Neuronal stem cell (in vitro differentiated cells): ENCODE measurements around the gene SLC28A3. TPM values are rescaled to one million over a fixed set of nuclear protein-coding genes. Genes with fewer than 3 reads are reported as not detected.
"Not testable (repeated sequence)": the region's sequence is repeated elsewhere in the genome, so short reads cannot be mapped to it uniquely, and the experiment has no call there.

Experiments used
- DNase-seq: peaks from one replicate; pipeline ENCODE4 v3.0.0-alpha.2; 2013; ENCODE audit warnings: low spot score
- H2AFZ ChIP-seq: one replicate; pipeline ENCODE4 v1.6.1; 2013; ENCODE audit warnings: mild to moderate bottlenecking, low read length, inconsistent platforms
- H2AK5ac ChIP-seq: 2 replicates; pipeline ENCODE4 v1.6.1; 2013; ENCODE audit warnings: low read depth, mild to moderate bottlenecking, inconsistent platforms, low read length, moderate library complexity, mixed read lengths
- H2BK120ac ChIP-seq: 2 replicates; pipeline ENCODE4 v1.6.1; 2013; ENCODE audit warnings: low read depth, mild to moderate bottlenecking, inconsistent platforms, low read length, moderate library complexity, mixed read lengths
- H2BK12ac ChIP-seq: one replicate; pipeline ENCODE4 v1.6.1; 2013; ENCODE audit warnings: low read length, inconsistent platforms
- H2BK15ac ChIP-seq: 2 replicates; pipeline ENCODE4 v1.6.1; 2013; ENCODE audit warnings: mild to moderate bottlenecking, low read length, inconsistent platforms, mixed read lengths
- H2BK5ac ChIP-seq: one replicate; pipeline ENCODE4 v1.6.1; 2013; ENCODE audit warnings: inconsistent platforms, mild to moderate bottlenecking, low read length, moderate library complexity
- H3K14ac ChIP-seq: one replicate; pipeline ENCODE4 v1.6.1; 2013; ENCODE audit warnings: low read length, inconsistent platforms
- H3K18ac ChIP-seq: 2 replicates; pipeline ENCODE4 v1.6.1; 2013; ENCODE audit warnings: low read length, inconsistent platforms
- H3K23ac ChIP-seq: 2 replicates; pipeline ENCODE4 v1.6.1; 2013; ENCODE audit warnings: low read depth, mild to moderate bottlenecking, mixed read lengths, low read length, inconsistent platforms; ENCODE audit not compliant: poor library complexity
- H3K27ac ChIP-seq: replicated peaks from 3 replicates; pipeline ENCODE4 v1.5.1; 2013; ENCODE audit warnings: low read length, inconsistent platforms
- H3K27me3 ChIP-seq, 3 experiments: 2 replicates each; pipeline ENCODE4 v1.6.1; 2013; ENCODE audit warnings: low read length in 3 of 3, mild to moderate bottlenecking in 2 of 3, inconsistent platforms in 1 of 3, low read depth in 1 of 3, mixed read lengths in 1 of 3, moderate library complexity in 1 of 3; ENCODE audit not compliant: control insufficient read depth in 3 of 3, insufficient read depth in 3 of 3
- H3K36me3 ChIP-seq, 2 donors: replicated peaks in 1 of 2; 2 replicates each; pipeline ENCODE4 v1.6.1; 2013; ENCODE audit warnings: low read length in 2 of 2; ENCODE audit not compliant: control insufficient read depth in 2 of 2, insufficient read depth in 2 of 2
- H3K4ac ChIP-seq: 2 replicates; pipeline ENCODE4 v1.6.1; 2013; ENCODE audit warnings: inconsistent platforms, mild to moderate bottlenecking, low read length, moderate library complexity
- H3K4me1 ChIP-seq, 2 donors: 1 replicate in 1 of 2; 2 replicates in 1 of 2; pipeline ENCODE4 v1.6.1; 2013; ENCODE audit warnings: low read length in 2 of 2, low read depth in 1 of 2; ENCODE audit not compliant: control insufficient read depth in 2 of 2, insufficient read depth in 1 of 2
- H3K4me2 ChIP-seq: one replicate; pipeline ENCODE4 v1.6.1; 2013; ENCODE audit warnings: mild to moderate bottlenecking, low read length, inconsistent platforms; ENCODE audit not compliant: insufficient read depth, poor library complexity, severe bottlenecking
- H3K4me3 ChIP-seq, 2 donors: 2 replicates each; pipeline ENCODE4 v1.5.1; 2013; ENCODE audit warnings: low read length in 2 of 2, mild to moderate bottlenecking in 2 of 2, inconsistent platforms in 1 of 2, moderate library complexity in 1 of 2
- H3K79me1 ChIP-seq: one replicate; pipeline ENCODE4 v1.6.1; 2013; ENCODE audit warnings: low read depth, mild to moderate bottlenecking, inconsistent platforms, low read length, moderate library complexity
- H3K9ac ChIP-seq: one replicate; pipeline ENCODE4 v1.6.1; 2013; ENCODE audit warnings: mild to moderate bottlenecking, low read depth, low read length, inconsistent platforms; ENCODE audit not compliant: poor library complexity
- H3K9me3 ChIP-seq, 2 donors: replicated peaks in 1 of 2; 2 replicates each; pipeline versions ENCODE3 to v1.6.1; 2013; ENCODE audit warnings: low read length in 2 of 2, mild to moderate bottlenecking in 2 of 2, inconsistent platforms in 1 of 2, low read depth in 1 of 2, mixed read lengths in 1 of 2, moderate library complexity in 1 of 2; ENCODE audit not compliant: control insufficient read depth in 2 of 2, insufficient read depth in 1 of 2
- H4K8ac ChIP-seq: one replicate; pipeline ENCODE4 v1.6.1; 2013; ENCODE audit warnings: low read depth, mild to moderate bottlenecking, inconsistent platforms, low read length, moderate library complexity
- H4K91ac ChIP-seq: one replicate; pipeline ENCODE4 v1.6.1; 2013; ENCODE audit warnings: low read length, low read depth, mild to moderate bottlenecking, inconsistent platforms; ENCODE audit not compliant: poor library complexity
- WGBS, 2 donors: extraction: QIAGEN DNeasy Blood & Tissue Kit; methylation state at CpG; one replicate each; pipeline ENCODE4 v1.1.7; 2013; ENCODE audit warnings: missing lambda C conversion rate in 2 of 2, mixed read lengths in 1 of 2; ENCODE audit not compliant: insufficient read length in 2 of 2, insufficient replicate concordance in 1 of 2; ENCODE audit errors: extremely low coverage in 2 of 2; 5-methylcytosine and 5-hydroxymethylcytosine counted together
- polyA plus RNA-seq, 2 experiments: library from polyadenylated mRNA; stranded (reverse); fragments of 200-250 nt; gene quantifications; one replicate each; pipeline ENCODE4 v1.2.3, GENCODE V29; 2013

The SLC28A3 gene
- polyA plus RNA-seq (2013, experiment 1 of 2): 0.01 TPM
- 0.01 TPM for polyA plus RNA-seq (2013, experiment 2 of 2)

DNA sequence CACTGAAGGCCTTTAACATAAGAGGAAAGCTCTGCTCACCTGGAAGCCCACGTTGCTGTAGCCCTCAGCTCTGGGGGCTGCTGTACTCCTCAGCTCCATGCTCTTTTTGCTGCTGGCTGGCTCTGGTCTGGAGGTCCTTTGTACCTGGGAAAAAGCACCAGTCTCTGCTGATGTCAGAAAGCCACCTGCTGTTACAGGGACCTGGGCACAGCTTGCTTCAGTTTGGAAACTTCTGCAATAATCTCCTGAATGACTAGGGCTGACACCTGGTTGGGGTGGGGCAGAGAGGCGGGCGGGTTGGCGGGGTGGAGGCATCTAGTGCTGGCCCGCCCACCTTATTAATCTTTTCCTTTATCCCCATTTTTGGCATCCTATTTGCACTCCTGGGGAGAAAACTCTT lies at the start of gene SLC28A3:
TSS of gene SLC28A3 (minus strand) at position 224 of the 400 bp plus-strand sequence. CDS start at position 99, 125 bp downstream.
- Histone ChIP-seq H3K27me3 (no peaks in the 10 kb centered on the region), H3K9ac (no peak within 1 kb of the TSS), H2BK12ac (no peak within 1 kb of the TSS), H4K91ac (no peak within 1 kb of the TSS), H3K79me1 (no peaks in the 10 kb centered on the region), H3K27ac (no peak within 1 kb of the TSS), H3K4me3 (no peak within 1 kb of the TSS), H3K23ac (no peak within 1 kb of the TSS), H2BK15ac (no peak within 1 kb of the TSS), H2AK5ac (no peak within 1 kb of the TSS), H4K8ac (no peak within 1 kb of the TSS), H3K4me2 (no peak within 1 kb of the TSS), H2AFZ (no peak within 1 kb of the TSS), H3K18ac (no peak within 1 kb of the TSS), H2BK5ac (no peak within 1 kb of the TSS), H3K4me1 (peaks cover 0 to 7% of the 10 kb centered on the region in 2 donors), H2BK120ac (no peak within 1 kb of the TSS), H3K14ac (no peak within 1 kb of the TSS), H3K9me3 (no peaks in the 10 kb centered on the region), H3K4ac (no peak within 1 kb of the TSS), H3K36me3 (no peaks in the 10 kb centered on the region)
- DNase-seq: no peak
- WGBS, 2 donors: no CpG with 5 or more reads among the region's 5 CpGs

GRCh38 chr9:84390254-84390653 lies 49.7 kb upstream of the SLC28A3 start:
- not testable (repeated sequence) for H2BK120ac ChIP-seq, H2BK12ac ChIP-seq, H2BK15ac ChIP-seq, H4K91ac ChIP-seq, H4K8ac ChIP-seq, H3K4me1 ChIP-seq, H3K4me2 ChIP-seq, H3K27me3 ChIP-seq, H2AK5ac ChIP-seq, H3K18ac ChIP-seq, H2BK5ac ChIP-seq, H3K23ac ChIP-seq, H2AFZ ChIP-seq, H3K14ac ChIP-seq, H3K4ac ChIP-seq, DNase-seq, H3K79me1 ChIP-seq, H3K9me3 ChIP-seq, H3K9ac ChIP-seq, H3K36me3 ChIP-seq, H3K27ac ChIP-seq, H3K4me3 ChIP-seq
- no CpG with 5 or more reads among the region's 7 CpGs for WGBS, 2 donors

GRCh38 chr9:84387821-84388220 lies 47.3 kb upstream of the SLC28A3 start:
- DNase-seq: no peak
- Histone ChIP-seq H2BK12ac (no peak overlapping the region), H3K4me3 (no peak overlapping the region), H3K36me3 (no peaks in the 10 kb centered on the region), H3K4ac (no peak overlapping the region), H2BK120ac (no peak overlapping the region), H4K8ac (no peak overlapping the region), H4K91ac (no peak overlapping the region), H2AK5ac (no peak overlapping the region), H3K4me2 (no peak overlapping the region), H3K9ac (no peak overlapping the region), H3K27ac (no peak overlapping the region), H3K27me3 (no peaks in the 10 kb centered on the region), H2AFZ (no peak overlapping the region), H3K23ac (no peak overlapping the region), H3K9me3 (no peaks in the 10 kb centered on the region), H3K4me1 (no peaks in the 10 kb centered on the region), H2BK15ac (no peak overlapping the region), H2BK5ac (no peak overlapping the region), H3K79me1 (no peaks in the 10 kb centered on the region), H3K14ac (no peak overlapping the region), H3K18ac (no peak overlapping the region)
- WGBS, 2 donors: no CpG with 5 or more reads among the region's 5 CpGs

- Histone ChIP-seq H3K4me2 (no peak overlapping the region), H3K79me1 (no peaks in the 10 kb centered on the region), H3K27me3 (no peaks in the 10 kb centered on the region), H3K9ac (no peak overlapping the region), H3K4ac (no peak overlapping the region), H3K4me1 (no peaks in the 10 kb centered on the region), H2BK5ac (no peak overlapping the region), H4K8ac (no peak overlapping the region), H3K9me3 (no peaks in the 10 kb centered on the region), H4K91ac (no peak overlapping the region), H3K14ac (no peak overlapping the region), H2AK5ac (no peak overlapping the region), H2BK120ac (no peak overlapping the region), H3K18ac (no peak overlapping the region), H3K36me3 (no peaks in the 10 kb centered on the region), H3K27ac (no peak overlapping the region), H2BK15ac (no peak overlapping the region), H3K4me3 (no peak overlapping the region), H3K23ac (no peak overlapping the region), H2AFZ (no peak overlapping the region), H2BK12ac (no peak overlapping the region)
- no peak for DNase-seq
- WGBS, 2 donors: no CpG with 5 or more reads among the region's 1 CpG
Observed at GRCh38 chr9:84386753-84387152, 46.2 kb upstream of the SLC28A3 start.
